ENCODE data around the gene DNASE1.
A peak's percentile ranks its signal among the peaks of the same experiment; 100 is the strongest.
"Not testable (repeated sequence)": the region's sequence is repeated elsewhere in the genome, so short reads cannot be mapped to it uniquely, and the experiment has no call there.

The DNASE1 gene, protein sequence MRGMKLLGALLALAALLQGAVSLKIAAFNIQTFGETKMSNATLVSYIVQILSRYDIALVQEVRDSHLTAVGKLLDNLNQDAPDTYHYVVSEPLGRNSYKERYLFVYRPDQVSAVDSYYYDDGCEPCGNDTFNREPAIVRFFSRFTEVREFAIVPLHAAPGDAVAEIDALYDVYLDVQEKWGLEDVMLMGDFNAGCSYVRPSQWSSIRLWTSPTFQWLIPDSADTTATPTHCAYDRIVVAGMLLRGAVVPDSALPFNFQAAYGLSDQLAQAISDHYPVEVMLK

DNA sequence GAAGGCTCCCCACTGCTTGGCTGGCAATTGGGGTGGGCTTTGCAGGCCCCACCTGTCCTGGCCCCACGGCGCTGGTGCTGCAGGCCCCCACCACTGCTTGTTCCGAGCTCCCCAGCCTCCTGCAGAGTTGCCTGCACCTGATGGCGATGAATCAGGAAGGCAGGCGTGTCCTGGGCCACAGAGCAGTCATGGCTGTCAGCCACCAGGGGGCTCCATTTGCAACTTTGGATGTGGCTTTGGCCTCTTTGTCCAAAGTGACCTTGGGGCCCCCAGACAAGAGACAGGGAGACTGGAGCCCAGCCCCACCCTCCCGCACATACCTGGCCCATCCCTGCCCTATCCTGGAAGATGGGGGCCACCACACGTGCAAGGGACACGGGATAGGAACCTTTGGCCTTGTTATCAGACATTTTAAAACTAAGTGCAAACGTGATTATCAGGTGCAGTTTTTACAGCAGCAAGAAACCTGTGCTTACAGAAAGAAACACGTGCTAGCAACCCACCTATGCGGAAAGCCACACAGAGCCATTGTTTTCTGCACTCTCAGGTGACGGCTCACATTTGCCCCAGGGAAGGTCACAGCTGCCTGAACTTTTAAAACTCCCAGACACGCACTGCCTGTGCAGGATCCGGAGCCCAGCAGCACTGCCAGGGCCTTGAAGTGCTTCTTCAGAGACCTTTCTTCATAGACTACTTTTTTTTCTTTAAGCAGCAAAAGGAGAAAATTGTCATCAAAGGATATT is at the start of gene DNASE1:
TSS of gene DNASE1 (plus strand) at position 443 of the 743 bp plus-strand sequence. CDS start 683 bp downstream, outside the sequence.
- peak; percentile 44 for DNase-seq

DNA sequence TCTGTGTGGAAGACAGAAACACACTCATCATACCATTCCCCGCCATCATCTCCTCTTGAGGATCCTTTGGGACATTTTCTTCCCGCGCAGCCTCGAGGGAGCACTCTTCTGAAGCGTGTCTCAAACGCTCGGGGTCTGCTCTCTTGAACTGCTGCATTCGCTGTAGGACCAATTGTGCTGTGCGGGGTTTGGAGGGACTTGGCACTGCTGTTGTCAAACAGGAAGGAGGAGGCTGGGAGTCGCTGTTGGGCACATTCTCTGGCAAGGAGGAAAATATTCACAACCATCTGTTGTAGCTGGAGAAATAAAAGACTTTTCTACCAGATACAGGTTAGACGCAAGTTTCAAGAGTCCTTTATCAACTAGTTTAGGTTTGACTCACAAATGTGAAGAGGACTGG is 48.0 kb upstream of the DNASE1 start:
- no peak for DNase-seq

DNA sequence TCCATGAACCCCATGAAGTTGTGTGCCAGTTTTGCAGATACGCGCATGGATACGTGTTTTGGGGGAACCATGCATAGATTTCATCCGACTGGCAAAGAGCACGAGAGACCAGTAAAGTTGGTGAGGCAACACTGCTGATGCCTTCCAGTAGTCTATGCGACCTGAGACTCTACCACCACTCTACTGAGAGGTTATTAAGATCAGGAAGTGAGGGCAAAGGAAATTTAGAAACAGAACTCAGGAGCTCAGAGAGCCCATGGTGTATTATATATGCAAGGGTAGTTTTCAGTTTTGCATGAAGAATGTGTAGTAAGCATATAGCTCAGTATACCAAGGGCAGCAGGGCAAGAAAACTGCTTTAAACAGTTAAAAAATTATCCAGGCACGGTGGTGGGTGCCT is 47.3 kb upstream of the DNASE1 start:
- no peak for DNase-seq

DNA sequence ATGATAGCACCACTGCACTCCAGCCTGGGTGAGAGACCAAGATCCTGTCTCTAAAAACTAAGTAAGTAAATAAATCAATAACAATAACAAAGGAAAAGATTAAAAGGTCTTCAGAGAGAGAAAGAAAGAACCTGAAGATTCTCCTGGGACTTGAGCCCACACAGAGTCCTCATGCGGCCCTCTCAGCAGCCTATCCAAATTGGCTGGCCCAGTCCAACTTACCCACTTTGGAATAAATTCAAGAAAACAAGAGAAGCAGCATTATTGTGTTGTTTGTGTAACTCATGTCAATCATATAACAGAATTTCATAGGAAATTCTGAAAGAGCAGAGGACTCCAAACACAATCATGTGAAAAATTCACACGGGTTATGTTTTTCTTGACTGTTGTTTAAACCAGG is 46.9 kb upstream of the DNASE1 start:
- DNase-seq, result no peak

DNA sequence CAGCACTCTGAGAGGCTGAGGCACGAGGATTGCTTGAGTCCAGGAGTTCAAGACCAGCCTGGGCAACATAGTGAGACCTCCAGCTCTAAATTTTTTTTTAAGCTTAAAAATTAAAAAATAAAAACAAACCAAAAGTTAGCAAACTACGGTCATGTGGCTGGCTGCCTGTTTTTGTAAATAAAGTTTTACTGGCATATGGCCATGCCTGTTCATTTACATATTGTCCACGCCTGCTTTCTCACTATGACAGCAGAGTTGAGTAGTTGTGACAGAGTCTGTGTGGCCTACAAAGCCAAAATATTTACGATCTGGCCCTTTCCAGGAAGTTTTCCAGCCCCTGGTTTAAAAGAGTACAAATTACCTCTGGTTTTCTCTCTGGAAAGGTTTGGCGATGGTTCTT is 46.4 kb upstream of the DNASE1 start:
- no peak for DNase-seq

DNA sequence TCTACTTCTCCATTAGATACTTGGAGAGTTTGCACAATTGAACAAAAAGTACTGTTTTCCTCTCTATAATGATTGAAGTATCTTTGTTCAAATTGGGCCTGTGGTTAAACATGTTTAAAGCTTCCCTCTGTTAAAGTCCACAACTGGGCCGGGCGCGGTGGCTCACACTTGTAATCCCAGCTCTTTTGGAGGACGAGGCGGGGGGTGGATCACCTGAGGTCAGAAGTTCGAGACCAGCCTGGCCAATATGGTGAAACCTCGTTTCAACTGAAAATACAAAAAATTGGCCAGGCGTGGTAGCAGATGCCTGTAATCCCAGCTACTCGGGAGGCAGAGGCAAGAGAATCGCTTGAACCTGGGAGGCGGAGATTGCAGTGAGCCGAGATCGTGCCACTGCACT is 45.5 kb upstream of the DNASE1 start:
- DNase-seq, result not testable (repeated sequence)

DNA sequence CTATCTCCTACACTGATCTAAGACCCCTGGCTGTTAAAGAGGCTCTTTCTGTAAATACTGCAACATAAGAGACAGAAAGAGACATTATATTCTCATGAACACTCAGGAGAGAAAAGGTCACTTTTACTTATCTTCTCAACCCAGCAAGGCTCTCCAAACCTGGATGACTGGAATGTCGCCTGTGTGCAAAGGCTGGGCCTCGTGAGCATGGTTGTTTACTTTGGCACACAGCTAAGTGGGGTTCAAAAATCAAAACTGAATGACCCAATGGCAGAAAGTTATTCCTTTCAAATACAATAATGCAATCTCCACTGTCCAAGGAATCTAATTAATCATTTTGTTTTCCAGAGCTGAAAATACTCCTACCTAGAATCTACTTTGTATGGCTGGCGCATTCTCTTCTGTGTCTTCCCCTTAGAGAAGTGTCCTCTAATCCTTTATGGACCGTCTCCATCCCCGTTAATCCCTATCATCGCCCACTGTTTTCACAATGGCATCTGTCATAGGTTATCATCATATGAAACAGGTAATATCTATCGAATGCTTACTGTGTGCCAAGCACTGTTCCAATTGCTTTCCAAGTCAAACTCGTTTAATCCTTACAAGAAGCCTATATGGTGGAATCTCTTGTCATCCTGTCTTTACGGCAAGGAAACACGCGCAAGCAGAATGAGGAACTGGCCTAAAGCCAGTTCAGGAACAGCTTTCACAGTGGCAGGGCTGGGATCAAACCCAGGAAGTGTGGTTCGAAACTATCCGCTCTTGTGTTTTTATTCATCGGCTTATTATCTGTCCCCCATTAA is 44.4 kb upstream of the DNASE1 start:
- DNase-seq, result no peak

DNA sequence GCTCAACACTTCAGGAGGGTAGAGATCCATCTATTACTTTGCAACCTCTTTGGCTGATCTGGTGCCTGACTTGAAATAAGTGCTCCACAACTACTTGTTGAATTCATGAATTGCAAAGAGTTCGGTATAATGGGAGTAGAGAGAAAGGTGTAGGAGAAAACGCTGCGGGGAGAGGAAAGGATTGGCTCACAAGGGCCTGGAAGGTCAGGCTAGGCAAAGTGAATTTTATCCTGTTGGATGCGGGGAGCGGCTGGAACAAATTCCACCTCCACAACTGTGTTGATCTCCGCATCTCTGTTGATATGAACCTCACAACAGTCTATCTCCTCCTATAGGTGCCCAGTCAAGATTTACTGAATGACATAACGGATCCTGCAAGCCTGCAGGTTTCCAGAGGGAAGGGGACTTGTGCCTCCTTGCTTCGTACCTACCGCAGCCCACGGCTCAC is 43.8 kb upstream of the DNASE1 start:
- DNase-seq, result no peak

DNA sequence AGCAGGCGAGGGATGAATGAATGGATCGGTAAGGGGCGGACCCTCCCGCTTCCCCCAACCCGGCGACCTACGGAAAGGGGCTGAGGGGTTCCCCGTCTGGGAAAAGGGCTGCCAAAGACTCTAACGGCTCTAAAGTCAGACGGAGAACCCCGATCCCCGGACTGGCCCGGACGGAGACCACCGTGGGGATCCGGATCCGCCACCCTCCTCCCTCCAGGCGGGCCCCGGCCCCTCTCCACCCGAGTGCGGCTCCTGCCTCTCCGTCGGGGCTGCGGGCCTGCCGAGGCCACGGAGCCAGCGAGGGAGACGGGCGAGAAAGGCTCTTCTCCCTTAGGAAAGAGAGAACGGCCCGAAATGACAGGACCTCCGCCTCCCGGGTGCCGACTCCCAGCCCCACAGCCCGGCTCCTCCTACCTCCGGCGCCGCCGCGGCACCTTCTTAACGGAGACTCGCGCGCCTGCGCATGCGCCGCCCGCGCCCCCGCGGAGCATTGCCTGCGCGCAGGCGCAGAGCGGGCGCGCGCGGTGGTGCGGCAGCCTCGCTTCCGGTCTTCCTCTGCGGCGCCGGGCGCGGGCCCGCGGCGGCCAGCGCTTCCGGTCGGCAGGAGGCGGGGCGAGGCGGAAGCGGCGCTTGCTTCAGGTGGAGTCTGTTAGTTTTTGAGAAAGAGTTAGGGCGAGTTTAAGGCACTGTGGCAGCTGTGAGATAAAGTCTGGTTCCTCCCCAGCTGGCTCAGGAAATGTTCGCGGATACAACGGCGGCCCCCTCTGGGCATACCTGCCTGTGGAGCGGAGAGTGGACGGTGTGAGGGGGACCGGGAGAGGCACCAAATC is 43.1 kb upstream of the DNASE1 start, which contains the start of gene SLX4:
TSS of gene SLX4 (minus strand) at position 461 of the 830 bp plus-strand sequence. CDS start 2,642 bp downstream, outside the sequence.
- peak; percentile 94 for DNase-seq

DNA sequence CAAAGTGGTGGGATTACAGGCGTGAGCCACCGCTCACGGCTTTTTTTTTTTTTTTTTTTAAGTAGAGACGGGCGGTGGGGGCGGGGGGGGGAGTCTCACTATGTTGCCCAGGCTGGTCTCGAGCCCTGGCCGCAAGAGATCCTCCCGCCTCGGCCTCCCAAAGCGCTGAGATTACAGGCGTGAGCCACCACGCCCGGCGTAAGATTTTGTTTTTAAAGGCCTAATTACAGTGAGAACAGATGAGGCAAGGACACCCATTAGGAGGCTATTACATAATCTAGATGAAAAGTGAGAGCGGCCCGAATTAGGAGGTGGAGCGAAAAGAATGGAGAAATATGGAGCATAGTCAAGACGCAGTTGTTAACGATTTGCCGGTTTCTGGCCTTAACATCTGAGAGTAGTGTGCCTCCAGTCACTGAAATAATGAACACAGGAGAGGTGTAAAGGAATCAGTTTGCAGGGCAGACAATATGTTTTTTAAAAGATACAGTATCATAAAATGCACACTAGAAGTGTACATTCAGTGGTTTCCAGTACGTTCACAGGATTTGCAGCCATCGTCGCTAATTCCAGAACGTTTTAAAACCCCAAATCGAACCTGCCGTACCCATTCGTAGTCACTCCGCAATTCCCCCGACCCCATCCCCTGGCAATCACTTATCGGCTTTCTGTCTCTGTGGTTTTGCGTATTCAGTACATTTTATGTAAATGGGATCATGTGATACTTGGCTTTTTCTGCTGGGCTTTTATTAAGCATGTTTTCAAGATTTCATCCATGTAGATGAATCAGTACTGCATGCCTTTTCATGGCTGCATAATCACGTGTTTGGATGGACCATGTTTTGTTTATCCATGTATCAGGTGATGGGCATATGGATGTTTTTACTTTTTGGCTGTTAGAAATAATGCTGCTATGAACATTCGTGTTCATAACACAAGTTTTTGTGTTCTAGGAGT is 41.7 kb upstream of the DNASE1 start:
- DNase-seq, result no peak

DNA sequence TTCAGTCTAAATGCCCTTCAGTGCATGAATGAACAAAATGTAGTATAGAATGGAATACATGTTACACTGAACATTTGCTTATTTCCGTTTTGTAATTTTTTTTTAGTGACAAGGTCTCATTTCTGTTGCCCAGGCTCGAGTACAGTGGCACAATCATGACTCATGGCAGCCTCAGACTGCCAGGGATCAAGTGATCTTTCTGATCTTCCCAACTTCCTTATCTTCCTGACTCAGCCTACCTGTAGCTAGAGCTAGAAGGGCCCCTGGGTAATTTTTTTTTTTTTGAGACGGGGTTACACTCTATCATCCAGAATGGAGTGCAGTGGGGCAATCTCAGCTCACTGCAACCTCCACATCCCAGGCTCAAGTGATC is 35.7 kb upstream of the DNASE1 start:
- DNase-seq, result no peak

DNA sequence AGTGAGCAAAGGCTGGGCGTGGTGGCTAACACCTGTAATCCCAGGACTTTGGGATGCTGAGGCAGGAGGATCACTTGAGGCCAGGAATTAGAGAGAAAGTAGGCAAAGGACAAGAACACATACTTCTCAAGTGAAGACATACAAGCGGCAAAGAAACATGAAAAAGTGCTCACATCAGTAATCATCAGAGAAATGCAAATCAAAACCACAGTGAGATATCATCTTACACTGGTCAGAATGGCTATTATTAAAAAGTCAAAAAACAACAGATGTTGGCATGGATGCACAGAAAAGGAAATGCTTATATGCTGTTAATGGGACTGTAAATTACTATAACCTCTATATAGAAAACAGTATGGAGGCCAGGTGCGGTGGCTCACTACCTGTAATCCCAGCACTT is 30.8 kb upstream of the DNASE1 start:
- no peak for DNase-seq

DNA sequence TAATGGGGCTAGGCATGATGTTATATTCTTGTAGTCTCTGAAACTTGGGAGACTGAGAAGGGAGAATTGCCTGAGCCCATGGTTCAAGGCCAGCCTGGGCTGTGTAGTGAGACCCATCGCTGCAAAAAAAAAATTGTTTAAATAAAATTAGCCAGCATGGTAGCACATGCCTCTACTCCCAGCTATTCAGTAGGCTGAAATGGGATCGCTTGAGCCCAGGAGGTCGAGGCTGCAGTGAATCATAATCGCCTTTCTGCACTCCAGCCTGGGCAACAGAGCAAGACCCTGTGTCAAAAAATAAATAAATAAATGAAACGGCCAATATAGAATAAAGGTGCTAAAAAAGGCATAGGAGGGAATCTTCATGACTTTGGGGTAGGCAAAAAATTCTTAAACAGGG is 29.2 kb upstream of the DNASE1 start:
- no peak for DNase-seq

DNA sequence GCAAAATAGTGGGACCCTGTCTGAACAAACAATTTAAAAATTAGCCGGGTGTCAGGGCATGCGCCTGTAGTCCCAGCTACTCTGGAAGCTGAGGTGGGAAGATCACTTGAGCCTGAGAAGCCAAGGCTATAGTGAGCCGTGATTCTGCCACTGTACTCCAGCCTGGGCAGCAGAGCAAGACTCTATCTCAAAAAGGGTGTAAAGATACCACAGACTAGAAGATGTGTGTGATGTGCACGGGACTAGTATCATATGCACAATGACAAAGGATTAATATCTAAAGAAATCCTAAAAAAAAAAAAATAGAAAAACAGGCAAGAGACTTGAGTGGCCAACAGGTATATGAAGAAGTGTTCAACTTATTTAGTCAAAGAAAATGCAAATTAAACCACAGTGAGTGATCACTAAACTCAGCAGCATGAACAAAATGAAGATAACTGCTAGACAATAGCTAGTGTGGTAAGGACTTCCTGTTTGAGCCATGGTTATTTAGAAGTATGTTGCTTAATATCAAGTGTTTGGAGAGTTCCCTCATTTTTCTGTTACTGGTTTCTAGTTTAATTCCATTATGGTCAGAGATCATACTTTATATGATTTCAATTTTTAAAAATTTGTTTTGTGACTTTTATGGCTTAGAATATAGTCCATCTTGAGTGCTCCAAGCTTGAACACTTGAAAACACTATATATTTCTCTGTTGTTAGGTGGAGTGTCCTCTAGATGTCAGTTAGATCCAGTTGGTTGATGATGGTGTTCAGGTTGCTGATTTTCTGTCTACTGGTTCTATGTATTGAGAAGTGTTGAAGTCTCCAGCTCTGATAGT is 28.4 kb upstream of the DNASE1 start:
- DNase-seq, result no peak

DNA sequence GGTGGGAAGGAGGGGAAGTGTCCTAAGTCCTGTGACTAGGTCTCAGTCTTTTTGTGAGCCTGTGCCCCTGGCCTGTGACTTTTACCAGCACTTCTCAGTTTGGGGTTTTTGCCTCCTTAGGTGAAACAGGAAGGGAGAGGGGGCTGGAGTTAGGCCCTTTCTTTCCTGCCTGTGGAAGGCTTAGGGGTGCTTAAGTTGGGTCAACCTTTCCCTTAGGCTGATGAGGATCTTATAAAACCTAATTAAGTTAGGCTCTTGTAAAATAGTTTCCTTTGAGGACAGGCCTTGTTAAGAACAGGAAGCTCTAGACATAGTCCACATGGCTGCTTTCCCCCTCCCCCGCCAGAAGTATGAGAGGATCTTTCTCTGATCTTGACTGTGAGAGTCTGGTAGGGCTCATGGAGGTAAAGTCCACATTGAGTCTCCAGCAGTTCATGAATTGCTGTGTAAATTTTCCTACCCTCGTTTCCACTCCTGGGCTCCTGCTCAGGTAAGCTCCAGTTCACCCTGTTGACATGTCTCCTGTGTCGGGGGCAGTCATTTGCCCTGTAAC is 17.0 kb upstream of the DNASE1 start:
- DNase-seq, result no peak

DNA sequence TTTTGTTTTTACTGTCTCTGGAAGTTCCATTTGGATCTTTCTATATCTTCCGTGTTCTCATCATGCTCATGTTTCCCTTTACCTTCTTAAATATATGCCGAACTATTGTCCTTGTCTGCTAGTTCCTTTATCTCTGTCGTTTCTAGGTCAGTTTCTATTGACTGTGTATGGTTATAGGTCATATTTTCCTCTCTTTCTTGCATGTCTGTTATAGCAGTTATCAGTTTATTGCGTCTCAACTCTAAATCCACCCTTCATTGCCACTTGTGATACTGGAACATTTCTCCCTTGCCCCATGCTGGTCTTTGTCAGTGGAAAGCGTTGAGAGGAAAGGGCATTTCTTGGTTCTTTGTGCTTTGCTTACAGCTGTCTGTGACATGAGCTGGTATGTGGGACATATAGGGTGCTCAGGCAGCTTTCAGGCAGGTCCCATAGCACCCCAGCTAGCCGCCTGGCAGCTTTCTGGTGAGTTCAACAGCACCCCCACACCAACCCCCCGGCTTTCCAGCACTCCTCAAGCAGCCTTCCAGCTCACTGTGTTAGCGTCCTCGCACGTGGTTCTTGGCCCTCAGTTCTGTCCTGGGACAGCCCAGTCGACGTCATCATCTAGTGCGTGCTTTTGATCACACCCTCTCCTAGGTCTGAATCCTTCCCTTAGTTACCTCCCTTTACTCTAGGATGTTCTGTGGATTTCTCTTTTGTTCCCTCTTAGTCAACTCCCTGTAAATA is 15.4 kb upstream of the DNASE1 start:
- no peak for DNase-seq

DNA sequence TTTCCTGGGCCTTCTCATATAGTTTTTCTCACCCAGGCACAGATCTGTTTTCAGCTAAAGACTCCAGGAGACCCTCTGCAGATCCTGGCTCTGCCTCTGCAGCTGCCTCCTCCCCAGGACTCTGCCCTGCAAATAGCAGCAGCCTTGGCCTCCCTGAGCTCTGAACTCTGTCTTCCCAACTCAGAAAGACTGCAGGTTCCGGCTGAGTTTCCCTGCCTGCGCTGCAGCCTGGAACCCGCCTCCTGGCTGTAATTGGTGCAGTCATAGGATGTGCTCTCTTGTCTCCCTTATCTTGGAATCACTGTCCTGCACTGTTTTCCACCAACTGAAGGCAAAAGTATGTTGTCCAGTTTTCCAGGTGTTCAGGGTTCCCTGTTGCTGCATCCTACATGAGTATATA is 14.3 kb upstream of the DNASE1 start:
- no peak for DNase-seq

DNA sequence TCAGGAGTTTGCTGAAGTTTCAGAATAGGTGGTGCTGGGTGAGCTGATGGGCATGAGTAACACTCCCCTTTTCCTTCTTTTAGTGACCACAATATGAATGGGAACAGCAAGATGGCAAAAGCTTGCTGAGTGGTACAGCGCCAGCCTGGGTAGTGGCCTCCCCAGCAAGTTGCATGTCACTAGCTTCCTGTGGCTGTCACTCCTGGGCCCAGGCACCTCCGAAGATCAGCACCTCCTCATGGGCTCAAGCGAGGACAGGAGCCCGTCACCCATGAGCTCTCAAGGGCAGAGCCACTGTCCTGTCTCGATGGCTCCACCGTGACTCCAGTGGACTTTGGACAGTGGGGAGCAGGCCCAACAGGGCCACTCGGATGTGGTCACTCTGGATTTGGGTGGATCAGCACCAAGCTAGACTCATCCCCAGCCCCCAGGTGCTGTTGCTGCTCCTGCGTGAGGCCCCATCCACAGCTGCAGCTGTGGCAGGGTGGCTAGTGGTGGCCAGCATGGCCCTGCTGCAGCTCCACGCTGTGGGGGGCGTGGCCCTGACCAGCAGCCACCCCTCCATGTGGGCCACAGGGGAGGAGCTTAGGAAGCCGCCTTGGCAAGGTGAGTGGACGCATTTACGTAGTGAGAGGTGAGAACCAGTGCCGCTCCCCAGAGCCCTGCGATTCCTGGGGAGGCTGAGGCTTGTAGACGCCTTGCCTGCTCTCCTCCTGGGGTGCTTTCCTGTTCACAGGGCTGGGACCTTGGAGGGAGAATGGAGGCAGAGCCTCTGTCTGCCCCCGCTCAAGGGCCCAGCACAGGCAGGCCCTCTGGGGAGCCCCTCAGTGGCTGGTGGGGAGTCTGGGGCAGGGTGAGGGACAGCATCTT is 13.6 kb upstream of the DNASE1 start:
- no peak for DNase-seq

Measured in retina (tissue), 1 donor.